HG03159 (cell line): ENCODE measurements around the gene KIZ.
A peak's percentile ranks its signal among the peaks of the same experiment; 100 is the strongest.

Experiments
- ATAC-seq: cut with Tn5 transposase; IDR thresholded peaks from one replicate; pipeline ENCODE4 v1.9.1; 2021; ENCODE audit warnings: mild to moderate bottlenecking, moderate library complexity; ENCODE audit not compliant: unreplicated experiment

The KIZ gene

GRCh38 chr20:21125849-21126580 is at the start of gene KIZ:
Gene KIZ, plus strand, starts transcription at chr20:21126082. Its CDS starts 34 bp downstream, at chr20:21126116.
- peak; percentile 99 for ATAC-seq

GRCh38 chr20:21077809-21078345 is 48.0 kb upstream of the KIZ start:
- ATAC-seq: no peak

- ATAC-seq: no peak
Measured at GRCh38 chr20:21082584-21082983, 43.3 kb upstream of the KIZ start.

- no peak for ATAC-seq
Measured at GRCh38 chr20:21083825-21084325, 42.0 kb upstream of the KIZ start.

- no peak for ATAC-seq
Measured at GRCh38 chr20:21087862-21088540, 37.9 kb upstream of the KIZ start.

GRCh38 chr20:21089391-21089790 is 36.5 kb upstream of the KIZ start:
- ATAC-seq: no peak

- ATAC-seq: no peak
Measured at GRCh38 chr20:21090111-21090618, 35.7 kb upstream of the KIZ start.

GRCh38 chr20:21090721-21091120 is 35.2 kb upstream of the KIZ start:
- no peak for ATAC-seq

- ATAC-seq: no peak
Measured at GRCh38 chr20:21092806-21093205, 33.1 kb upstream of the KIZ start.

GRCh38 chr20:21096321-21097043 is 29.4 kb upstream of the KIZ start:
- no peak for ATAC-seq

- ATAC-seq: no peak
Measured at GRCh38 chr20:21099751-21100577, 25.9 kb upstream of the KIZ start.

GRCh38 chr20:21100578-21101452 is 25.1 kb upstream of the KIZ start:
- ATAC-seq: no peak

GRCh38 chr20:21101453-21101931 is 24.4 kb upstream of the KIZ start:
- no peak for ATAC-seq

GRCh38 chr20:21101932-21102575 is 23.8 kb upstream of the KIZ start:
- no peak for ATAC-seq

GRCh38 chr20:21102603-21103311 is 23.1 kb upstream of the KIZ start:
- ATAC-seq: no peak

GRCh38 chr20:21103582-21104465 is 22.1 kb upstream of the KIZ start:
- no peak for ATAC-seq

- ATAC-seq: no peak
Measured at GRCh38 chr20:21104466-21104761, 21.5 kb upstream of the KIZ start.
